Kidney (tissue), 14 donors: ENCODE measurements around the gene PIWIL4. TPM values are rescaled to one million over a fixed set of nuclear protein-coding genes. Genes with fewer than 3 reads are reported as not detected.

ENCODE experiments used
- DNase-seq, 5 donors: peaks; one replicate each; pipeline ENCODE4 v3.0.0-alpha.2; 2013 to 2020
- FAIRE-seq: peaks from 2 replicates; lab custom pipeline; 2012; peaks lifted over from hg19 to GRCh38; lab: Jason Lieb, UNC
- H3K27ac ChIP-seq, 2 donors: one replicate each; pipeline ENCODE4 v1.7.0; 2013; ENCODE audit warnings: low read depth in 2 of 2, low read length in 2 of 2, inconsistent platforms in 1 of 2
- H3K27me3 ChIP-seq: one replicate; pipeline ENCODE4 v1.7.1; 2013; ENCODE audit warnings: low read length, inconsistent platforms; ENCODE audit not compliant: control insufficient read depth, insufficient read depth
- H3K36me3 ChIP-seq, 3 donors: one replicate each; pipeline versions ENCODE4 v1.7.0 to v1.7.1; 2013; ENCODE audit warnings: low read length in 3 of 3, control low read depth in 1 of 3, inconsistent platforms in 1 of 3; ENCODE audit not compliant: insufficient read depth in 3 of 3, control insufficient read depth in 2 of 3
- H3K4me1 ChIP-seq, 3 donors: one replicate each; pipeline versions ENCODE4 v1.7.0 to v1.7.1; 2013; ENCODE audit warnings: low read length in 3 of 3, inconsistent platforms in 1 of 3, low read depth in 1 of 3; ENCODE audit not compliant: control insufficient read depth in 2 of 3, insufficient read depth in 2 of 3
- H3K4me3 ChIP-seq, 3 donors: one replicate each; pipeline versions ENCODE4 v1.7.0 to v1.8.1; 2013; ENCODE audit warnings: low read length in 3 of 3, control low read depth in 1 of 3, inconsistent platforms in 1 of 3
- H3K9ac ChIP-seq, 3 donors: one replicate each; pipeline versions ENCODE4 v1.7.0 to v1.7.1; 2013; ENCODE audit warnings: low read length in 3 of 3, control low read depth in 1 of 3, inconsistent platforms in 1 of 3
- H3K9me3 ChIP-seq, 3 donors: one replicate each; pipeline versions ENCODE4 v1.7.0 to v1.7.1; 2013; ENCODE audit warnings: low read length in 3 of 3, control low read depth in 1 of 3, inconsistent platforms in 1 of 3; ENCODE audit not compliant: control insufficient read depth in 2 of 3, insufficient read depth in 1 of 3
- CTCF ChIP-seq: IDR thresholded peaks from 3 replicates; pipeline ENCODE4 v1.5.1; 2012; ENCODE audit warnings: mild to moderate bottlenecking, moderate library complexity, borderline replicate concordance; ENCODE audit not compliant: insufficient read depth; ENCODE audit errors: extremely low read depth
- intact Hi-C: fragments of 100-400 bp; cut with DNase I; formaldehyde crosslinking; loops from one replicate; pipeline ENCODE4 v1.11.1; 2022
- polyA plus RNA-seq: library from polyadenylated mRNA; stranded (reverse); fragments of 350-450 nt; fragmentation: Illumina TruSeq; extraction: RNeasy Lipid Tissue Mini Kit (QIAGEN cat#74804); gene quantifications from one replicate; pipeline ENCODE4 v1.2.3, GENCODE V29; 2014; ENCODE audit warnings: low read depth, low replicate concordance; ENCODE audit not compliant: insufficient read depth
- total RNA-seq: library from RNA; stranded (reverse); fragmentation: NEBNext Ultra II Directional; extraction: Animal tissue kit (Norgen Biotek cat#: 25700); gene quantifications from one replicate; pipeline ENCODE4 v1.2.1, GENCODE V29; 2021
- donor health status: control.
- donor health status: control.
- donor health status: control.
- donor health status: control.
- donor health status: control.
- donor health status: DM: yes; HTN: yes; CAD: no.
- donor health status: Normal renal cell carcinoma (clear cell type).

Gene PIWIL4
- total and polyA plus RNA-seq, 2 donors from 2014 or later: 2.6 to 6.0 TPM

GRCh38 chr11:94558468-94558867 is 8.7 kb upstream of the PIWIL4 start:
- DNase-seq (no peak), FAIRE-seq (no peak)
- no peak for TF ChIP-seq CTCF
- Histone ChIP-seq H3K27me3 (no peaks in the 10 kb centered on the region), H3K9me3 (no peaks in the 10 kb centered on the region), H3K4me3 (no peak overlapping the region), H3K27ac (no peak overlapping the region), H3K9ac (no peak overlapping the region), H3K4me1 (no peaks in the 10 kb centered on the region), H3K36me3 (no peaks in the 10 kb centered on the region)
- intact Hi-C loops: no loop called here

GRCh38 chr11:94558932-94559331 is 8.2 kb upstream of the PIWIL4 start:
- Histone ChIP-seq H3K9me3 (no peaks in the 10 kb centered on the region), H3K27me3 (no peaks in the 10 kb centered on the region), H3K4me1 (no peaks in the 10 kb centered on the region), H3K4me3 (no peak overlapping the region), H3K36me3 (no peaks in the 10 kb centered on the region), H3K27ac (no peak overlapping the region), H3K9ac (no peak overlapping the region)
- FAIRE-seq (no peak), DNase-seq (no peak)
- TF ChIP-seq CTCF: no peak
- intact Hi-C loops: no loop called here

GRCh38 chr11:94559361-94559760 is 7.8 kb upstream of the PIWIL4 start:
- no peak for TF ChIP-seq CTCF
- Histone ChIP-seq H3K36me3 (no peaks in the 10 kb centered on the region), H3K27me3 (no peaks in the 10 kb centered on the region), H3K4me3 (no peak overlapping the region), H3K9me3 (no peaks in the 10 kb centered on the region), H3K9ac (no peak overlapping the region), H3K4me1 (no peaks in the 10 kb centered on the region), H3K27ac (no peak overlapping the region)
- intact Hi-C loops: no loop called here
- DNase-seq: no peak
- FAIRE-seq: no peak

GRCh38 chr11:94560834-94561233 is 6.3 kb upstream of the PIWIL4 start:
- Histone ChIP-seq H3K27me3 (no peaks in the 10 kb centered on the region), H3K4me1 (no peaks in the 10 kb centered on the region), H3K27ac (no peak overlapping the region), H3K9ac (no peak overlapping the region), H3K4me3 (no peak overlapping the region), H3K36me3 (no peaks in the 10 kb centered on the region), H3K9me3 (no peaks in the 10 kb centered on the region)
- DNase-seq (no peak), FAIRE-seq (no peak)
- no peak for TF ChIP-seq CTCF
- intact Hi-C loops: no loop called here
